H9 (cell line): ENCODE measurements around the gene LPCAT2. TPM values are rescaled to one million over a fixed set of nuclear protein-coding genes. Genes with fewer than 3 reads are reported as not detected.

Experiments used
- DNase-seq: peaks from one replicate; pipeline ENCODE4 v3.0.0-alpha.2; 2017
- H2AFZ ChIP-seq: one replicate; pipeline ENCODE4 v1.6.1; 2013; ENCODE audit warnings: mild to moderate bottlenecking, low read length, control low read depth, moderate library complexity
- H2AK5ac ChIP-seq: 2 replicates; pipeline ENCODE4 v1.6.1; 2013; ENCODE audit warnings: low read length, control low read depth, mixed read lengths; ENCODE audit not compliant: insufficient read length
- H2BK120ac ChIP-seq: one replicate; pipeline ENCODE4 v1.6.1; 2013; ENCODE audit warnings: low read depth, mild to moderate bottlenecking, low read length, control low read depth, inconsistent platforms; ENCODE audit not compliant: poor library complexity, severe bottlenecking
- H2BK12ac ChIP-seq: 2 replicates; pipeline ENCODE4 v1.6.1; 2013; ENCODE audit warnings: low read length, control low read depth, mixed read lengths, low read depth; ENCODE audit not compliant: insufficient read length
- H2BK15ac ChIP-seq: 2 replicates; pipeline ENCODE4 v1.6.1; 2013; ENCODE audit warnings: low read depth, low read length, control low read depth
- H2BK20ac ChIP-seq: one replicate; pipeline ENCODE4 v1.6.1; 2013; ENCODE audit warnings: low read depth, mild to moderate bottlenecking, low read length, control low read depth, inconsistent platforms; ENCODE audit not compliant: poor library complexity, severe bottlenecking
- H2BK5ac ChIP-seq: 2 replicates; pipeline ENCODE4 v1.6.1; 2013; ENCODE audit warnings: low read length, control low read depth, mixed read lengths; ENCODE audit not compliant: insufficient read length
- H3K14ac ChIP-seq: 2 replicates; pipeline ENCODE4 v1.6.1; 2013; ENCODE audit warnings: low read length, control low read depth; ENCODE audit not compliant: insufficient read depth
- H3K18ac ChIP-seq: 2 replicates; pipeline ENCODE4 v1.6.1; 2013; ENCODE audit warnings: low read depth, mild to moderate bottlenecking, mixed read lengths, low read length, control low read depth; ENCODE audit not compliant: insufficient read length
- H3K23ac ChIP-seq: 2 replicates; pipeline ENCODE4 v1.6.1; 2013; ENCODE audit warnings: low read length, control low read depth, mixed read lengths, low read depth; ENCODE audit not compliant: insufficient read length
- H3K23me2 ChIP-seq: 2 replicates; pipeline ENCODE4 v1.6.1; 2013; ENCODE audit warnings: low read depth, mild to moderate bottlenecking, mixed read lengths, low read length, control low read depth; ENCODE audit not compliant: insufficient read length, poor library complexity, severe bottlenecking
- H3K27ac ChIP-seq: 2 replicates; pipeline ENCODE4 v1.5.1; 2013; ENCODE audit warnings: low read length, control low read depth, mixed read lengths, low read depth; ENCODE audit not compliant: insufficient read length
- H3K27me3 ChIP-seq: 2 replicates; pipeline ENCODE4 v1.6.1; 2013; ENCODE audit warnings: low read length, control low read depth, inconsistent platforms; ENCODE audit not compliant: insufficient read depth
- H3K4ac ChIP-seq: 2 replicates; pipeline ENCODE4 v1.6.1; 2013; ENCODE audit warnings: low read depth, mild to moderate bottlenecking, control low read depth, inconsistent platforms, low read length, moderate library complexity
- H3K4me1 ChIP-seq: 2 replicates; pipeline ENCODE4 v1.6.1; 2013; ENCODE audit warnings: low read length, control low read depth, inconsistent platforms; ENCODE audit not compliant: insufficient read depth
- H3K4me2 ChIP-seq: 2 replicates; pipeline ENCODE4 v1.6.1; 2013; ENCODE audit warnings: low read length, control low read depth, mixed read lengths; ENCODE audit not compliant: insufficient read length, insufficient read depth
- H3K56ac ChIP-seq: 2 replicates; pipeline ENCODE4 v1.6.1; 2013; ENCODE audit warnings: low read depth, mild to moderate bottlenecking, mixed read lengths, low read length, control low read depth; ENCODE audit not compliant: insufficient read length
- H3K79me1 ChIP-seq: 2 replicates; pipeline ENCODE4 v1.6.1; 2013; ENCODE audit warnings: low read depth, mild to moderate bottlenecking, moderate library complexity, low read length, control low read depth, inconsistent platforms; ENCODE audit not compliant: insufficient read depth, poor library complexity, severe bottlenecking
- H3K79me2 ChIP-seq: 2 replicates; pipeline ENCODE4 v1.6.1; 2013; ENCODE audit warnings: low read length, control low read depth, inconsistent platforms; ENCODE audit not compliant: insufficient read depth
- H3K9ac ChIP-seq: 2 replicates; pipeline ENCODE4 v1.6.1; 2013; ENCODE audit warnings: low read length, control low read depth, mixed read lengths; ENCODE audit not compliant: insufficient read length; ENCODE audit errors: extremely low read depth
- H3K9me3 ChIP-seq: one replicate; pipeline ENCODE4 v1.6.1; 2013; ENCODE audit warnings: low read depth, low read length, inconsistent platforms; ENCODE audit not compliant: control insufficient read depth
- H3T11ph ChIP-seq: one replicate; pipeline ENCODE4 v1.6.1; 2013; ENCODE audit warnings: mild to moderate bottlenecking, low read length, control low read depth, inconsistent platforms
- H4K20me1 ChIP-seq: one replicate; pipeline ENCODE4 v1.6.1; 2013; ENCODE audit not compliant: control insufficient read depth, insufficient read length, insufficient read depth
- H4K5ac ChIP-seq: 2 replicates; pipeline ENCODE4 v1.6.1; 2013; ENCODE audit warnings: low read depth, mild to moderate bottlenecking, mixed read lengths, low read length, control low read depth; ENCODE audit not compliant: insufficient read length
- H4K8ac ChIP-seq: replicated peaks from 2 replicates; pipeline ENCODE4 v1.6.1; 2013; ENCODE audit warnings: low read length, control low read depth, mixed read lengths, low read depth; ENCODE audit not compliant: insufficient read length
- H4K91ac ChIP-seq: 2 replicates; pipeline ENCODE4 v1.6.1; 2013; ENCODE audit warnings: low read depth, mild to moderate bottlenecking, moderate library complexity, mixed read lengths, low read length, control low read depth; ENCODE audit not compliant: insufficient read length
- H3K27ac Mint-ChIP-seq, 3 experiments: 2 replicates in 2 of 3; 3 replicates in 1 of 3; pipeline ENCODE4 v1.8.0; 2020 to 2021; ENCODE audit warnings: mixed read lengths in 3 of 3, mild to moderate bottlenecking in 1 of 3, moderate library complexity in 1 of 3
- H3K27me3 Mint-ChIP-seq: 2 replicates; pipeline ENCODE4 v1.8.0; 2021; ENCODE audit warnings: low read depth, mild to moderate bottlenecking, moderate library complexity, mixed read lengths
- H3K36me3 Mint-ChIP-seq, 3 experiments: 2 replicates in 2 of 3; 3 replicates in 1 of 3; pipeline ENCODE4 v1.8.0; 2020 to 2021; ENCODE audit warnings: low read depth in 3 of 3, mixed read lengths in 3 of 3; ENCODE audit not compliant: insufficient read depth in 1 of 3
- H3K4me1 Mint-ChIP-seq, 2 experiments: 2 replicates each; pipeline ENCODE4 v1.8.0; 2020; ENCODE audit warnings: mixed read lengths in 2 of 2
- H3K4me3 Mint-ChIP-seq, 2 experiments: 2 replicates in 1 of 2; 3 replicates in 1 of 2; pipeline ENCODE4 v1.8.0; 2020 to 2021; ENCODE audit warnings: mild to moderate bottlenecking in 2 of 2, mixed read lengths in 2 of 2, moderate library complexity in 1 of 2
- H3K9me3 Mint-ChIP-seq, 2 experiments: 2 replicates in 1 of 2; 3 replicates in 1 of 2; pipeline ENCODE4 v1.8.0; 2020; ENCODE audit warnings: mild to moderate bottlenecking in 2 of 2, mixed read lengths in 2 of 2, moderate library complexity in 1 of 2
- WGBS: extraction: QIAGEN DNeasy Blood & Tissue Kit; methylation state at CpG from one replicate; pipeline ENCODE4 v1.1.7; 2013; ENCODE audit warnings: missing lambda C conversion rate, low lambda C conversion rate, mixed read lengths; ENCODE audit not compliant: insufficient read length; ENCODE audit errors: extremely low coverage; 5-methylcytosine and 5-hydroxymethylcytosine counted together
- total RNA-seq: library from RNA; stranded (reverse); gene quantifications from 2 replicates; pipeline ENCODE4 v1.2.1, GENCODE V29; 2021
- TF ChIP-seq, protein P1 (sequence below): fragments of 200-600 bp; sonication (generic); conservative IDR thresholded peaks from 3 replicates; pipeline ENCODE4 v1.8.0; 2021; ENCODE audit warnings: antibody characterized with exemption, mild to moderate bottlenecking

The LPCAT2 gene
- total RNA-seq, 1 experiment from 2014 or later: 2.8 TPM

DNA sequence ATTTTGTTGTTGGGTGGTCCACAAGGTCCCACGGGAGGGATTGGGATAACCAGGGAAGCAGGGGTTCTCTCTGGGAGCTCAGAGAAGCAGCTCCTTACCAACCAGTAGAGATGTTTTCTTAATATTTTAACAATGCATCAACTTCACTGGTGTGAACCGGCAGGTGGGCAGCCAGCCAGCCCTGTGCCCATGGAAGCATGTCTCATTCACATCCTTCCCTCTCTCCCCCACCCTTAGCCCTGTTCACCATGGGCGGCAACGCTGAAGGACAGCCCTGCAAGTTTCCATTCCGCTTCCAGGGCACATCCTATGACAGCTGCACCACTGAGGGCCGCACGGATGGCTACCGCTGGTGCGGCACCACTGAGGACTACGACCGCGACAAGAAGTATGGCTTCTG lies 20.6 kb upstream of the LPCAT2 start:
- Histone ChIP-seq H3K9me3 (no peaks in the 10 kb centered on the region), H3K79me2 (no peaks in the 10 kb centered on the region), H4K8ac (no peak overlapping the region), H3K56ac (no peak overlapping the region), H3K14ac (no peak overlapping the region), H3K27ac (no peak overlapping the region), H3K4me2 (no peak overlapping the region), H4K5ac (no peak overlapping the region), H2BK15ac (no peak overlapping the region), H2BK20ac (no peak overlapping the region), H2BK120ac (no peak overlapping the region), H3K18ac (no peak overlapping the region), H3K79me1 (no peaks in the 10 kb centered on the region), H3T11ph (no peak overlapping the region), H2AK5ac (no peak overlapping the region), H4K91ac (no peak overlapping the region), H2AFZ (no peak overlapping the region), H4K20me1 (no peaks in the 10 kb centered on the region), H3K9ac (no peak overlapping the region), H3K23ac (no peak overlapping the region), H3K4ac (no peak overlapping the region), H3K27me3 (no peaks in the 10 kb centered on the region), H3K4me1 (no peaks in the 10 kb centered on the region), H3K23me2 (no peaks in the 10 kb centered on the region), H2BK5ac (no peak overlapping the region), H2BK12ac (no peak overlapping the region)
- DNase-seq: no peak
- Mint-ChIP-seq H3K9me3 (no peaks in the 10 kb centered on the region; a peak in 1 of 5 replicates), H3K27ac (peak overlapping the region in 1 of 3 experiments; percentile 35; a peak in 1 of 7 replicates), H3K27me3 (peaks cover under 1% of the 10 kb centered on the region), H3K4me3 (no peak overlapping the region), H3K36me3 (peaks cover 8 to 25% (median 18%) of the 10 kb centered on the region in 3 experiments; a peak in 6 of 7 replicates), H3K4me1 (no peaks in the 10 kb centered on the region; a peak in 1 of 4 replicates)
- TF ChIP-seq, protein P1, sequence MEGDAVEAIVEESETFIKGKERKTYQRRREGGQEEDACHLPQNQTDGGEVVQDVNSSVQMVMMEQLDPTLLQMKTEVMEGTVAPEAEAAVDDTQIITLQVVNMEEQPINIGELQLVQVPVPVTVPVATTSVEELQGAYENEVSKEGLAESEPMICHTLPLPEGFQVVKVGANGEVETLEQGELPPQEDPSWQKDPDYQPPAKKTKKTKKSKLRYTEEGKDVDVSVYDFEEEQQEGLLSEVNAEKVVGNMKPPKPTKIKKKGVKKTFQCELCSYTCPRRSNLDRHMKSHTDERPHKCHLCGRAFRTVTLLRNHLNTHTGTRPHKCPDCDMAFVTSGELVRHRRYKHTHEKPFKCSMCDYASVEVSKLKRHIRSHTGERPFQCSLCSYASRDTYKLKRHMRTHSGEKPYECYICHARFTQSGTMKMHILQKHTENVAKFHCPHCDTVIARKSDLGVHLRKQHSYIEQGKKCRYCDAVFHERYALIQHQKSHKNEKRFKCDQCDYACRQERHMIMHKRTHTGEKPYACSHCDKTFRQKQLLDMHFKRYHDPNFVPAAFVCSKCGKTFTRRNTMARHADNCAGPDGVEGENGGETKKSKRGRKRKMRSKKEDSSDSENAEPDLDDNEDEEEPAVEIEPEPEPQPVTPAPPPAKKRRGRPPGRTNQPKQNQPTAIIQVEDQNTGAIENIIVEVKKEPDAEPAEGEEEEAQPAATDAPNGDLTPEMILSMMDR: no peak
- no CpG with 5 or more reads among the region's 12 CpGs for WGBS
